GM18505 (cell line): ENCODE results near the gene UTP14A.
A peak's percentile ranks its signal among the peaks of the same experiment; 100 is the strongest.

ENCODE experiments used
- ATAC-seq: cut with Tn5 transposase; IDR thresholded peaks from one replicate; pipeline ENCODE4 v1.9.1; 2021; ENCODE audit not compliant: unreplicated experiment
- POLR2A ChIP-seq: IDR thresholded peaks from 4 replicates; pipeline ENCODE4 v1.6.1; 2011; ENCODE audit warnings: borderline replicate concordance; ENCODE audit not compliant: insufficient read depth, insufficient read length; ENCODE audit errors: extremely low read depth

UTP14A gene

DNA sequence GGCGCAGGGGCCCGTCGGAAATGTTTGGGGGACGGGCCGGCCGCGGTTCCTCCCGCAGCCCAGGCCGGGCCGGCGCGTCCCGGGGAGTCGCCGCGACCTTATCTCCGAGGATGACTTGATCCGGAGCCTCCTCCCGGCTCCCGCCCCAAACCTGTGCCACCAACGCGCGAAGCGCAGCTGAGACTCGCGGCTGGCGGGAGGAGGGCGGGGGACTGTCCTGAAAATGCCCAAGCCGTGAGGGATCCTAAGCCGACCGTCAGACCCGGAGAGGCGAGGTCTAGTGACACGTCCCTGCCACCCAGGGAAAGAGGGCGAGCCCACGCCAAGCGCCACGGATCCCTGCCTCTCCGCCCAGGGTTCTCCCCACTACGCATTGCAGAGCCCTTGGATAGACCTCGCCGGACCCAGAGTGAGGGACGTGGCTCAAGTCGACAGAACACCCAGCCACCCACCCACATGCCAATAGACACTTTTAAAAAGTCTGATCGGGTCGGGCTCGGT, 26.9 kb downstream of the UTP14A start:
- ATAC-seq: peak; percentile 13
- no peak for TF ChIP-seq POLR2A

- ATAC-seq: no peak
- TF ChIP-seq POLR2A: no peak
Measured at GRCh38 chrX:129933700-129934099, 27.7 kb downstream of the UTP14A start.

GRCh38 chrX:129934461-129934860, 28.5 kb downstream of the UTP14A start:
- no peak for ATAC-seq
- no peak for TF ChIP-seq POLR2A

DNA sequence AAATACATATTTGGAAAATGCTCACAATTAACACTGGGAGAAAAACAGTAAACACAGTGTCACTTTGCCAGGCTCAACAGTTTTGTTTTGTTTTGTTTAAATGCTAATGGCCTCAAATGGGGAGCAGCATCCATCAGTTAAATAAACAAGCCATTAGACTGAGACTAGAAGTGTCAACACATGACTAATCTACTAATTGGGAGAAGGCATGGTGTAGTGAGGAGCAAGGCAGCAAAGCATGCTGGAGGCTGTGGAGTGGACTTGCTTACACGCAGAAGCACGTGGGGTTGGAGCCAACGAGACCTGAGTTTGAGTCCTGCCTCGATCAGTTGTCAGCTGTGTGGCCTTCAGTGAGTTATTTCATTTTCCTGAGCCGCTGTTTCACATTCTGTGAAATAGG, 29.0 kb downstream of the UTP14A start:
- no peak for ATAC-seq
- no peak for TF ChIP-seq POLR2A

DNA sequence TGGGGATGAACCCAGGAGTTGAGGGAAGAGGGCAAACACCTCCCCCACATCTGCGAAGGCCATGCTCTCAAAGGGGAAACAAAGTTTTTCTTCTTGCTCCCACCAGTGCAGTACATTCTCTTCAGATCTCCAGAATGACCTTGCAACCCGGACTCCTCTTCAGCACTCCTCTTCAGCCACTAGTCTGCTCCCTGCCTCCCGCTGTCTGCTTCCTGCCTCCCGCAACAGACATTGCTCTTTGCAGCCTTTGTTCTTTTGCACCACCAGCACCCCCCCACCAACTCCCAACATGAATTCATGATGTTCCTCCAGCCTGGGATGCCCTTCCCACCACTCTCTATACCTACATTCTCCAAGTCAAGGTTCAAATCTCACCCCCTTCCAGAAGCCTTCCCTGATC, 32.1 kb downstream of the UTP14A start:
- ATAC-seq: no peak
- no peak for TF ChIP-seq POLR2A

DNA sequence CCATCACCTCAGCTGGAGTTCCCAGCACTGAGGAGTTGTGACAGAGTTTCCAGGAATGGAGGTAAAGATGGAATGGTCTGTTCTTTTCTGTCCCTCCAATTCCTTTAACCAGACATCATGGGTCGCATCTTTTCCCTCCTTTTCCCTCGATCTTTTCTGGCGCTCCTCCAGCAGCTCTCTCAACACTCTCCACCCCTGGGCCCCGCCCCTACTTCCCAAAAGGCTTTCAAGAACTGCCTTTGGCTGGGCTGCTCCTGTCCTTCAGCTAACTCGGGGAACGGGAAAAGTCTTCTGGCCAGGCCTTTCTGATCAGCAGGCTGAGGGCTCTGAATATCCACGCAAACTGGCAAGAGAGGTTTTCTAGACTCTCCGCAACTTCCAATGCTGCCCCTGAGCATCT, 34.0 kb downstream of the UTP14A start:
- ATAC-seq: no peak
- TF ChIP-seq POLR2A: no peak

DNA sequence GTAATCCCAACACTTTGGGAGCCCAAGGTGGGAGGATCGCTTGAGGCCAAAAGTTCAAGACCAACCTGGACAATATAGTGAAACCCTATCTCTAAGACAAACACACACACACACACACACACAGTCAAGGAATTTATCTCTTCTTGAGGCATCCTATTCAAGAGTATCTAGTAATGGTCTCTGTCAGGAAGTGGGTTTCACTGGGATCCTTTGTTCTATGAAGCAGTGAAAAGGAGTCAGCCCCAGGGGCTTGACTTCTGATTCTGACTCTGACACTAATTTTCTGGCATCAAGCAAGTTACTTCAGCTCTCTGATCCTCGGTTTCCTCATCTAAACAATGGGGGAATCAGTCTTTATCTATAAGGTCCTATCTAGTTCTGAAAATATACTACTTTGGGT, 34.8 kb downstream of the UTP14A start:
- ATAC-seq: no peak
- TF ChIP-seq POLR2A: no peak

GRCh38 chrX:129945131-129945530, 39.2 kb downstream of the UTP14A start:
- no peak for TF ChIP-seq POLR2A
- ATAC-seq: no peak

GRCh38 chrX:129953334-129953648, 47.3 kb downstream of the UTP14A start:
- no peak for ATAC-seq
- no peak for TF ChIP-seq POLR2A

GRCh38 chrX:129953881-129954280, 47.9 kb downstream of the UTP14A start:
- no peak for TF ChIP-seq POLR2A
- no peak for ATAC-seq

GRCh38 chrX:129954804-129955203, 48.8 kb downstream of the UTP14A start:
- TF ChIP-seq POLR2A: no peak
- ATAC-seq: no peak

GRCh38 chrX:129955682-129956081, 49.7 kb downstream of the UTP14A start:
- no peak for TF ChIP-seq POLR2A
- ATAC-seq: no peak

DNA sequence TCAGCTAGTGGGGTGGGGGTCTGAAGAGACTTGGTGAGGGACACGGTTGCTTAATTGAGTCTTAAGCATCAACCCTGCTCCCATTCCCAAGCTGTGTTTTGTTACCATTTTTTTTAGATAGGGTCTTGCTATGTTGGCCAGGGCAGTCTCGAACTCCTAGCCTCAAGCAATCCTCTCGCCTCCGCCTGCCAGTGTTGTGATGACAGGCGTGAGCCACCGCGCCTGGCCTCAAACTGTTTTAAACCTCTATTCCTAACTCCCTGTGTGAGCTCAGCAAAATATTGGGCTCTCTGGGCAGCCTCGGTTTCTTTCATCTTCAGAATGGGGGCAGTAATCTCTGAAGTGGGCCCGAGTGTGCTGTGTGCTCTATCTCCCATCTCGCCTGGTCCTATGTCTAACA, 50.2 kb downstream of the UTP14A start:
- ATAC-seq: no peak
- no peak for TF ChIP-seq POLR2A

- no peak for TF ChIP-seq POLR2A
- ATAC-seq: no peak
Measured at GRCh38 chrX:129956765-129957164, 50.8 kb downstream of the UTP14A start.
